SK-N-SH (cell line): ENCODE measurements around the gene SNRNP70.
A peak's percentile ranks its signal among the peaks of the same experiment; 100 is the strongest.

ENCODE experiments used
- JUND ChIP-seq: IDR thresholded peaks from 2 replicates; pipeline ENCODE4 v1.4.0; 2012
- MXI1 ChIP-seq: IDR thresholded peaks from 2 replicates; pipeline ENCODE4 v1.6.1; 2012; ENCODE audit warnings: mild to moderate bottlenecking, low read depth, low read length, improper control_type of control experiment
- NFIC ChIP-seq: IDR thresholded peaks from 2 replicates; pipeline ENCODE4 v1.4.0; 2012; ENCODE audit warnings: borderline replicate concordance
- RAD21 ChIP-seq: IDR thresholded peaks from 2 replicates; pipeline ENCODE4 v1.6.1; 2012; ENCODE audit warnings: mild to moderate bottlenecking, low read length
- TAF1 ChIP-seq: IDR thresholded peaks from 2 replicates; pipeline ENCODE4 v1.6.1; 2012; ENCODE audit warnings: low read depth, mild to moderate bottlenecking, low read length, moderate library complexity, borderline replicate concordance
- YY1 ChIP-seq: IDR thresholded peaks from 2 replicates; pipeline ENCODE4 v1.4.0; 2012; ENCODE audit warnings: low read depth, mild to moderate bottlenecking
- TF ChIP-seq, protein P1 (sequence below): IDR thresholded peaks from 2 replicates; pipeline ENCODE4; 2012
- TF ChIP-seq, protein P2 (sequence below): fragments of 200-600 bp; sonication (generic); IDR thresholded peaks from 2 replicates; pipeline ENCODE4 v1.6.1; 2017; ENCODE audit warnings: antibody characterized with exemption, mild to moderate bottlenecking, moderate library complexity

DNA sequence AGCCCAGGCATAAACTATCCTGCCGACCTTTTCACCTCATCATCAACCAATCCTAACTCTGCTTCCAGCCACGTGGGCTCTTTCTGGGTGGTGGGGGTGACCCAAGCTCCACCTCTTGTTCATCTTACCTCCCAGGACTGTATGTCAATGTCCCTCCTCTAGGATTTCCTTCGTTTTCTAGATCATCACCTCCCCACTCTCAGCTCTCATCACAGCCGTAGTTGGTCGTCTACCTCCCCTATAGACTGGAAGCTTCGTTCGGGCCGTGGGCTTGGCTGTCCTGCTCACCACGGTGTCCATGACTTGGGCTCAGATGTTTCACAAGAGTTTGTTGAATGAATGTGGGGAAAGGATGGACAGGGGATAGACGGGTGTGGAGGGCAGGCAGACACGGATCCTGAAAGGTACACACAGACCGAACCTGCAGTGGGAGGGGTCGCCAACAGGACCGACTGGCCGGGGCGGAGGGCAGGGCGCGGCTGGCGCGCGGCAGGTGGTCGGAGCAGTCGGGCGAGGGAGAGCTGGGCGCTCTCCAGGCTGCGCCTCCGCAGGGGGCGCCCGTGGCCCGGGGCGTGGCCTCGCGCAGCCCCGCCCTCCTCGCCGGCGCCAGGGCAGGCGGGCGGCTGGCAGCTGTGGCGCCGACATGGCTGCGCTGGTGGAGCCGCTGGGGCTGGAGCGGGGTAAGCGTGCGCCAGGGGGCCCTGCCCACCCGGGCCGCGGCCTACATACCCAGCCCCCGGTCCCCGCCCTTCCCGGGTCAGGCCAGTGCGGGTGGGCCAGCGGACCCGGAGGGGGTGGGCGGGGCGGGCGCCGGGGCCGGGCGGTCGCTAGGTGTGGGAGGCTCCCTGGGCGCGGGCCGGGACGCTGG is 28.7 kb downstream of the SNRNP70 start, which contains the start of gene LIN7B:
- TF ChIP-seq RAD21 (no peak), NFIC (no peak), JUND (no peak), TAF1 (no peak), MXI1 (peak; percentile 34; the same call in 1 of the 2 replicates), YY1 (no peak)
- TF ChIP-seq, protein P1, sequence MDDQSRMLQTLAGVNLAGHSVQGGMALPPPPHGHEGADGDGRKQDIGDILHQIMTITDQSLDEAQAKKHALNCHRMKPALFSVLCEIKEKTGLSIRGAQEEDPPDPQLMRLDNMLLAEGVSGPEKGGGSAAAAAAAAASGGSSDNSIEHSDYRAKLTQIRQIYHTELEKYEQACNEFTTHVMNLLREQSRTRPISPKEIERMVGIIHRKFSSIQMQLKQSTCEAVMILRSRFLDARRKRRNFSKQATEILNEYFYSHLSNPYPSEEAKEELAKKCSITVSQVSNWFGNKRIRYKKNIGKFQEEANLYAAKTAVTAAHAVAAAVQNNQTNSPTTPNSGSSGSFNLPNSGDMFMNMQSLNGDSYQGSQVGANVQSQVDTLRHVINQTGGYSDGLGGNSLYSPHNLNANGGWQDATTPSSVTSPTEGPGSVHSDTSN = no peak
- TF ChIP-seq, protein P2, sequence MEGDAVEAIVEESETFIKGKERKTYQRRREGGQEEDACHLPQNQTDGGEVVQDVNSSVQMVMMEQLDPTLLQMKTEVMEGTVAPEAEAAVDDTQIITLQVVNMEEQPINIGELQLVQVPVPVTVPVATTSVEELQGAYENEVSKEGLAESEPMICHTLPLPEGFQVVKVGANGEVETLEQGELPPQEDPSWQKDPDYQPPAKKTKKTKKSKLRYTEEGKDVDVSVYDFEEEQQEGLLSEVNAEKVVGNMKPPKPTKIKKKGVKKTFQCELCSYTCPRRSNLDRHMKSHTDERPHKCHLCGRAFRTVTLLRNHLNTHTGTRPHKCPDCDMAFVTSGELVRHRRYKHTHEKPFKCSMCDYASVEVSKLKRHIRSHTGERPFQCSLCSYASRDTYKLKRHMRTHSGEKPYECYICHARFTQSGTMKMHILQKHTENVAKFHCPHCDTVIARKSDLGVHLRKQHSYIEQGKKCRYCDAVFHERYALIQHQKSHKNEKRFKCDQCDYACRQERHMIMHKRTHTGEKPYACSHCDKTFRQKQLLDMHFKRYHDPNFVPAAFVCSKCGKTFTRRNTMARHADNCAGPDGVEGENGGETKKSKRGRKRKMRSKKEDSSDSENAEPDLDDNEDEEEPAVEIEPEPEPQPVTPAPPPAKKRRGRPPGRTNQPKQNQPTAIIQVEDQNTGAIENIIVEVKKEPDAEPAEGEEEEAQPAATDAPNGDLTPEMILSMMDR = peak; percentile 50
